ENCODE results near the gene ACBD5.

- TF ChIP-seq EP300 (IDR thresholded peaks at IDR 0.05) (no peak), POLR2AphosphoS5 (IDR thresholded peaks at IDR 0.05) (no peak), CTCF (IDR thresholded peaks at IDR 0.05) (no peak), POLR2A (IDR thresholded peaks at IDR 0.05) (no peak)
Measured at GRCh38 chr10:27153329-27153728, 87.3 kb downstream of the ACBD5 start.
